HG03432 (cell line): ENCODE data around the gene NUTM2D.
"Not testable (repeated sequence)": the region's sequence is repeated elsewhere in the genome, so short reads cannot be mapped to it uniquely, and the experiment has no call there.

Experiments
- ATAC-seq: cut with Tn5 transposase; IDR thresholded peaks from one replicate; pipeline ENCODE4 v1.9.1; 2021; ENCODE audit warnings: mild to moderate bottlenecking, moderate library complexity; ENCODE audit not compliant: unreplicated experiment

The NUTM2D gene

DNA sequence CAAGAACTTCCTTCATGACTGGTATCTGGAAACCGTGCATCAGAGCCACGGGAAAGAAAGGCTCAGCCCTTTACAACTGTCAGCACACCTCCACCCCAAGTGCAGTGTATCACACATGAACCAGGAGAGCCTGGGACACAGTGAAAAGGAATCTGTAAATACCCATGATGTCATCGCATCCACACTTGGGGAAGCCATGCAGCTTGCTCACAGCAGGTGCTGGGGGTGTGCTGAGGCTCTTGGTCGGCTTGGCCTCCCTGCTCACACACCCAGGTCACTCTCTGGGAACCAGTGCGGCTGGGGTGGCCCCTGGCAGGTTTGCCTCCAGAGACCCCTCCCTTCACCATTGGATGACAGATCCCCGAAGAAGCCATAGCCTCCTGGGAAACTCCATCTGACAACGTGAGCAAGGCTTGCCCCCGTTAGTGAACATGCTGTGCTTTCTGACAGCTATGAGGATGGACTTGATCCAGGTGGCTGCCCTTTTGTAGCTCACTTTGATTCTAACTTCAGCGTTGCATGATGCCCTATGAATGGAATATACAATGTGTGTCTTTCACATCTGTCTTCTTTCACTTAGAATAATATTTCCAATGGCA lies 12.1 kb downstream of the NUTM2D start:
- not testable (repeated sequence) for ATAC-seq

DNA sequence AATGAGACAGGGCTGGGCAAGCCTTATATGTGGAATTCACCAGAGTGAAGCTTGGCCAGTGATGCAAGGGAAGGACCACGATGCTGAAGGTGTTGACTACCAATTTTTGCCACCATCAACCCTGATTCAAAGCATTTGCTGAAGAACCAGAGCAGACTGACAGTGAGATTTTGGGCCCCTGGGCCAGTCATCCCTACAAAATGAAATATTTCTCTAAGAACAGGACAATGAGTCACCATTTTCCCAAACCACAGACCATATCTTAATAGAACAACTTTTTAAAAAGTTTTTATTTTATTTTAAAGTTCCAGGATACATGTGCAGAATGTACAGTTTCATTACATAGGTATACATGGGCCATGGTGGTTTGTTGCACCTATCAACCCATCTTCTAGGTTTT lies 16.5 kb downstream of the NUTM2D start:
- not testable (repeated sequence) for ATAC-seq

DNA sequence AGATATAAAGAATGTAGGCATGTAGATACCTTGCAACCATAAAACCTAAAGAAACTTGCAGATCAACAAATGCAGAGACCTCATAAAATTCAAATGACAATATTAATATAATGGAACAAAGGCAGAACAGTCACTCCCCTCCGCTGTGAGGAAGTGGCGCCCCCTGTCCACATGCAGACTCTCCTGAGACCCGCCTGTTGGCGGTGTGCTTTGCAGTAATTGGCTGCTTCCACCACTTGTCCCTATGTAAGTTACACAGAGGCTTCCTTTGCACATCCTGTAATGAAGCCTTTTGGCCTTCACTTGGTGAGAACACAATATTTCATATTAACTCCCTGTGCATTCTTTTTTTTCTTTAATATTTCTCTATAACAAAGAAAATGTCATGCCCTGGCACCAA lies 21.6 kb downstream of the NUTM2D start:
- ATAC-seq, result not testable (repeated sequence)

DNA sequence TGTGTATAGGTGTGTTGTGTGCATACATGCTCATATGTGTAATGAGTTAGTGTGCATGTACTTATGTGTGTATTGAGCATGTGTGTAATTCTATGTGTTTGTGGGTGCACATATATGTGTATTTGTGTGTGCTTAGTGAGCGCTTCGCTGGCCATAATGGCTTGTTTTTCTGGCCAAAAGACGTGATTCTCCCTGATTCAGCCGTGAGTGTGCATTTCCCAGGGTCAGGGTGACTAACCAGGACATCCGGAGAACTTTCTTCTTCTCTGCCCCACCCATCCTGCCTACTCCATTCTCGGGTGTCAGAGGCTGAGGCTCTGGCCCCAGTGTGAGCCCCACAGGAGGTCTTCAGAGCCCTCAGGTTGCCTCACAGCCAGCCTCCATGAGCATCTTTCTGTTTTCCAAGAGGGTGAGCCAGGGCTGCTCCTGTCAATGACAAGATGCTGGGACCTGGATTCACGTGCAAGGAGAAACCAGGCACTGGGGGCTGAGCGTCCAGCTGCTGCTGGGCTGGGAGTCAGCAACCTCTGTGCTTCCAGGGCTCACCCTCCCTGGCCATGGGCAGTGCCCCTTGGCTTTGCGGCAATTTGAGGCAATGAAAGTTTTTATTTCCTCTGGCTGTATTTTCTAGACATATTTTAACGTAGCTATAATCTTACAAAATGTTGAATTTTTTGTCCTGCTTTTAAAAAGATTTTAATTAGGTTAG lies 25.8 kb downstream of the NUTM2D start:
- ATAC-seq, result not testable (repeated sequence)

DNA sequence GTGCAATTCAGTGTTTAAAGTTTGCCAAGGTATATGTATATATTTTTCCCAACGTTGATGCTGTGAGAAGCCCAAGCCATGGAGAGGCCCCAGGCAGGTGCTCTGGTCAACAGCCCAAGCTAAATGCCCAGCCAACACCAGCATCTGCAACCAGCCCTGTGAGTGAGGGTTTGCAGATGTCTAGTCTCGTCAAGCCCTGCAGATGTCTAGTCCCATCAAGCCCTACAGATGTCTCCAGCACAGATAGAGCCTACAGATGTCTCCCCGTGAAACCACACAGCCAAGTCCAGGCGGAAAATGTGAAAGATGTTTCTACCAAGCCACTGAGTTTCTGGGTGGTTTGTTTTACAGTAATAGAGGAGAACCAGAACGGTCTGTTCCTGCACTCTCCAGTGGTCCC lies 26.7 kb downstream of the NUTM2D start:
- not testable (repeated sequence) for ATAC-seq

DNA sequence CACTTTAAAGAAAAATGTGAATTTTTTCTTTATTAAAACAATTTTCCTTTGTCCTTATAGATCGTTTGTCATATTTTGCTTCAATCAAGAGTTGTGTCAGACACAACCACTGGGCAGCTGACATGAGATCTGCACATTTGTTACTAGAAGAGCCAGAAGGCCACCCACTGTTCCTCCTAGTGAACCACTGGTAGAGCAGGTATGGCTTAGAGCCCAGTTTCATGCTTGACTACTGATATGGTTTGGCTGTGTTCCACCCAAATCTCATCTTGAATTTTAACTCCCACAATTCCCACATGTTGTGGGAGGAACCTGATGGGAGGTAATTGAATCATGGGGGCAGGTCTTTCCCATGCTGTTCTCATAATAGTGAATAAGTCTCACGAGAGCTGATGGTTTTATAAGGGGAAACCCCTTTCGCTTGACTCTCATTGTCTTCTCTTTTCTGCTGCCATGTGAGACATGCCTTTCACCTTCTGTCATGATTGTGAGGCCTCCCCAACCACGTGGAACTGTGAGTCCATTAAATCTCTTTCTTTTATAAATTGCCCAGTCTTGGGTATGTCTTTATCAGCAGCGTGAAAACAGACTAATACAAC lies 28.3 kb downstream of the NUTM2D start:
- ATAC-seq, result not testable (repeated sequence)

DNA sequence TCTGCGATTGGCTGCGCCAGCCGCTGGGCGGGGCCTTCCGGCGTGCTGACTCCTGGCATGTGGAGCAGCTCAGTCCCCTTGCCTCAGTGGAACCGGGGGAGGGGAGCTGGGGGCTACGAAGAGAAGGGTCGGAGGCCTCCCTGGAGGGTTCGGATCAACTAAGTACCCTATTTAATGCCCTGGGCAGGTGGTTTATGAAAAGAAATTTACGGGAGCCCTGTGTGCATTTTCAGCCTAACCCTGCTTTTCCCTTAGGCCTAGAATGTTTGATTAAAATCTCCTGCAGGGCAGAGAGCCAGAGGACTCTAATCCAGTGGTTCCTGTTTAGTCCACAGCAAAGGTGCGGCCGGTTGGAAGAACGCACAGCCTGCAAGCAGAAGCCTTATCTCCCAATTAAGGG lies 33.8 kb downstream of the NUTM2D start:
- ATAC-seq, result not testable (repeated sequence)

DNA sequence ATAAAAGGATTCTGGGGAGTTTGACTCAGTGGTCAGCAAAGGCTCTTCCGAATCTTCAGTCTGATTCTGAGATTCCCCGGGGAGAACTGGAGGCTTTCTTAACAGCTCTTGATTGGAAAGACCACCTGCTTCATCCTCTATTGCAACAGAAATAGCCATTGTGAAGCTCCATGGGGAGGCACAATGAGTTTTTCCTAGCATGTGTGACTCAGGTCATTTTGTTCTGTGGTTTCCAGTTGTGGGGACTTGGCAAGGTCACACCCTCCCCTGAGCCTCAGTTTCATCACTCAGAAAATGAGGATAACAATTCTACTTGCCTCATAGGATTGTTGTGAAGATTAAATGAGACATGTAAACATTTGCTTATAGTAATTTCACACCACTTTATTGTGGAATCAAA lies 38.7 kb downstream of the NUTM2D start:
- not testable (repeated sequence) for ATAC-seq

DNA sequence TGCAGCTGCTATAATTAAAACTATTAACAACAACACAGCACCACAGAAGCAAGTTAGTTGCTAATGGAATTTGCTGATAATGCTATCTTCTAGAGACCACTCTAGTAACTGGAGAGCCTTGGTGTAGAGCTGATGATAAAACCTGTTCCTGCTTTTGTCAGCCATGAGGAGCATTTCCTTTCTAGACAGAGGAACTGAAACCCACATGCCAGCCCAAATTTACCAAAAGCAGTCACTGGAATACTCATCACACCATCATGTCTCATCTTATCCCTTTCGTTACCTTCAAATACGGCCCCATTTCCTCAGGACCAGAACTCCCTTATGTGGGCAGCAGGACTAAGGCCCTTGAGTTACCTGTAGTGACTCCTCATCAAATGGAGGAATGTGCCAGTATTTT lies 40.9 kb downstream of the NUTM2D start:
- peak; percentile 52 for ATAC-seq

DNA sequence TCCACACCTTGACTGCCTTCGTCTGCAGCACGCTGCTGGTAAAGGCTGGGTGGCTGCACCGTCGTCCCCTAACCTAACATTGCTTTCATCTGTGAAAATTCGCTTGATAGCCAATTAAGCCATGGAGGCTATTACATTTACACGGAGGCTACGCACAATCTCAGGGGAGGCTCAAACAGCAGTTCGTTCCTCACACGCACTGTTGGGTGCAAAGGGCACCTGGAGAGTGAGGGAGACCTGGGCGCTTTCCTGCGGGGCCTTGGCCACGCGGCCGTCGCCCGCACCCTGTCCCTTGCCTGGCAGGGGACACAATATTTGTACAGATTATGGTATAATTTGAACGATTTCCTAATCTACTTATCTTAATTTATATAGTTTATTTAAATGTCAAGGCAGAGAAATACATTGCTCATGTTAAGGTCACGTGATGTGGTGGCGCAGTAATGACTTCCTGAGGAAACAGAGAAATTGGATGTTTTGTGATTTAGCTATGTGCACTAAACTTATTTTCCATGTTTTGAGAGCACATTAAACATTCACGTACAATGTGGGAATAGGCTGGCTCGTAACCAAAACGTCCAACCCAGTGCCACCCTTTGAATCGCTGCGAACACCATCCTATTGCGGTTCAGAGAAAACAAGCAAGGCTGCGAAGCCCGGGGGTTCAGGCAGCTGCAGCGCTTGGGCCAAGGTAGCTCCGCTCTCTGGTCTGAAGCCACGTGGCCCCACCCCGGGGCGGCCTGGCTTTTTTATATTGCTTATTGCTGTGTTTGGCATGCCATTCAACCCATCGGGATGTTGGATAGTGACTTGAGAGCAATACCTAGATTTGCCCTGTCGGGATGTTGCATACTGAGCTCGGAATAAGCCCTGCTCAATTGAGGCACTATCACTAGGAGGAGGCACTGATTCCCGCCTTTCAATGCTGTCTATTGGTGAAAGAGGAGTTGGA lies 50.2 kb downstream of the NUTM2D start:
- not testable (repeated sequence) for ATAC-seq

DNA sequence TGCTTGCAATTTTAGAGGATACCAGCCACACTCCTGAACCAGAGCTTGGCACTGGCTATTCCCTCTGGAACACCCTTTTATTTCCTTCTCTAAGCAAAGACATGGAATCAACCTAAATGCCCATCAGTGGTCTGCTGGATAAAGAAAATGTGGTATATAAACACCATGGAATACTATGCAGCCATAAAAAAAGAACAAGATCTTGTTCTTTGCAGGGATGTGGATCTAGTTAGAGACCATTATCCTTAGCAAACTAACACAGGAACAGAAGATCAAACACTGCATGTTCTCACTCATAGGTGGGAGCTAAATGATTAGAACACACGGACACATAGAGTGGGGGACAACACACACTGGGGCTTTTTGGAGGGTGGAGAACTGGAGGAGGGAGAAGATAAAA lies 56.4 kb downstream of the NUTM2D start:
- not testable (repeated sequence) for ATAC-seq
